NCI-H187 treated with DMSO at 0.1 percent for 48 hours (cell line): ENCODE data around the gene SCLY.

ENCODE experiments used
- DNase-seq: peaks from one replicate; lab custom pipeline; 2025; lab: John Stamatoyannopoulos, UW

Gene SCLY

GRCh38 chr2:238140721-238141540 is 80.1 kb downstream of the SCLY start:
- no peak for DNase-seq

DNA sequence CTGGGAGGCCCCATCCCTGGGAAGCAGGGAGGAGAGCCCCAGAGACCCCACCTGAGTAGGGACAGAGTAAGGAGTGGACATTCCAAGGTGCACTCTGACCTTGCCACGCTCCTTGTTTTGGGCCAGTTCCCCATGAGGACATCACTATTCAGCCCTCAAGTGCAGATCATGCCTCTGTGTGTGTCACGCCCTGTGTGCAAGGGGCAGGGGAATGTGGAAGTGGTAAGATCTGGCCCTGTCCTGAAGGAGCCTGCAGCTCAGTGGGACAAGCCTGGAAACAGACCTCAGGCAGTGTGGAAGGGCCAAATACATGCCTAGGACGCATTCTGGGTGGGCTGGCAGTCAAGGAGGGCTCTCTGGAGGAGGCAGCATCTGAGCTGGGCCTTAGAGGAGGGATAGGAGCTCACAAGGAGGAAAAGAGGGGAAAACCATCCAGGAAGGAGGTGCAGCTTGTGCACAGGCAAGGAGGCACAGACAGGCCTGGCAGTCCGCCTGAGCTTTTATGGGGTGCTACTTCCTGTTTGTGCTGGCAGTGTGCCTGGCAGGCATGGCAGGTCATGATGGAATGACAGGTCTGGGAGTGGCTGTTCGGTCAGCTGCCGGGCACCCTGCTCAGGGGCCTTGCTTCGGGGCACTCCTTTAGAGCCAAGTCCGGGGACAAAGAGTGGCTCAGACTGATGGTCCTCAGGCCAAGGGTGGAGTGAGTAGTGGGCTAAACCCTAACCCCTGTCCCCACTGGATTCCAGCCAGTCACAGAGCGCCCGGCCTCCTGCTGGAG is 80.9 kb downstream of the SCLY start:
- DNase-seq, result no peak

- no peak for DNase-seq
Observed at GRCh38 chr2:238142382-238143205, 81.8 kb downstream of the SCLY start.

DNA sequence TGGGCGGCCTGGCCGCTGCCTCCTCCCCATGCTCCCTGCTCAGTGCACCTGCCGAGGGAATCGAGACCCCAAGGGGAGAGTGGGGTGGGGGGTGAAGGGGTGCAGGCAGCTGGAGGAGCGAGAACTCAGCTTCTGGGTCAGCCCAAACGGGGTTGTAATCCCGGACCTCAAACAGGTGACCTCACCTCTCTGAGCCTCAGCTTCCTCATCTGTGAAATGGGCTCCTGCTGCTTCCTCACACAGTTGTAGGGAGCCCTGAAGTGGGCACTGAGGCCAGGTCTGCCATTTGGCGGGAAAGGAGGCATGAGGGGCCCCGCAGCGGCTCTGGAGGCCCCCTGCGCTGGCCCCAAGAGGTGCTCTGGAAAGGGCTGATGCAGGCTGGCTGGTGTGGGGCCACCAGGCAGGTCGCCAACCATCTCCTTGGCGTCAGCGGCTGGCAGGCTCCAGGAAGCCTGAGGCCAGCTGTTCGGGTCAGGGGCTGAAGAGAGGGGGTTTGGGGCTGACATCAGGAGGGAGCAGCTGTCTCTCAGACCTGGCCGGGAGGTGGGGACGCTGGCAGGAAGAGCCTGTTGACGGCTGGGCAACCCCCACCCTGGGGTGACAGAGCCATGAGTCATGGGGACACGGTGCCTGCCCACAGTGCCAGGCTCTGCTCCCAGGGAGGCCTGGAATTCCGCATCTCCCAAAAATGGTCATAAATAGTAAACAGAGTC is 82.6 kb downstream of the SCLY start:
- no peak for DNase-seq

GRCh38 chr2:238144262-238144661 is 83.5 kb downstream of the SCLY start:
- no peak for DNase-seq

- no peak for DNase-seq
Observed at GRCh38 chr2:238145046-238145445, 84.2 kb downstream of the SCLY start.

- no peak for DNase-seq
Observed at GRCh38 chr2:238145851-238146250, 85.0 kb downstream of the SCLY start.

GRCh38 chr2:238146884-238147544 is 86.2 kb downstream of the SCLY start:
- DNase-seq, result no peak

GRCh38 chr2:238148981-238149380 is 88.2 kb downstream of the SCLY start:
- DNase-seq, result no peak
